HCT116 (cell line): ENCODE results near the gene PCDHGB4.

Experiments used
- CTCF ChIP-seq, 3 experiments: fragments of 200-600 bp in 1 of 3; sonication (generic) in 1 of 3; IDR thresholded peaks in 2 of 3; conservative IDR thresholded peaks in 1 of 3; 2 replicates each; pipeline ENCODE4 v1.5.1; 2012 to 2017; ENCODE audit warnings: low read depth in 2 of 3, low read length in 2 of 3, antibody characterized with exemption in 1 of 3, borderline replicate concordance in 1 of 3, control low read depth in 1 of 3, mild to moderate bottlenecking in 1 of 3, mixed read lengths in 1 of 3, mixed run types in 1 of 3, moderate library complexity in 1 of 3; ENCODE audit not compliant: insufficient read depth in 1 of 3
- EZH2 ChIP-seq: fragments of 200-600 bp; sonication (generic); IDR thresholded peaks from 2 replicates; pipeline ENCODE4 v1.6.1; 2017; ENCODE audit warnings: antibody characterized with exemption, mixed run types
- EZH2phosphoT487 ChIP-seq: fragments of 200-600 bp; IDR thresholded peaks from 2 replicates; pipeline ENCODE4 v1.6.1; 2018; ENCODE audit warnings: antibody characterized with exemption, borderline replicate concordance
- FOSL1 ChIP-seq: IDR thresholded peaks from 2 replicates; pipeline ENCODE4 v1.6.1; 2012; ENCODE audit warnings: low read depth
- POLR2A ChIP-seq: IDR thresholded peaks from 2 replicates; pipeline ENCODE4 v1.7.0; 2011; ENCODE audit warnings: borderline replicate concordance; ENCODE audit not compliant: insufficient read depth, insufficient read length; ENCODE audit errors: extremely low read depth
- POLR2AphosphoS5 ChIP-seq: IDR thresholded peaks from 2 replicates; pipeline ENCODE4 v1.6.1; 2011; ENCODE audit warnings: mild to moderate bottlenecking, low read depth, low read length, moderate library complexity
- REST ChIP-seq: IDR thresholded peaks from 2 replicates; pipeline ENCODE4 v1.6.1; 2012; ENCODE audit warnings: low read depth
- SIN3A ChIP-seq: IDR thresholded peaks from 2 replicates; pipeline ENCODE4 v1.6.1; 2012; ENCODE audit warnings: low read depth
- SP1 ChIP-seq: IDR thresholded peaks from 2 replicates; pipeline ENCODE4 v1.6.1; 2012; ENCODE audit warnings: low read depth
- YY1 ChIP-seq: IDR thresholded peaks from 2 replicates; pipeline ENCODE4 v1.6.1; 2011; ENCODE audit warnings: low read length, low read depth, moderate library complexity, mild to moderate bottlenecking; ENCODE audit not compliant: insufficient replicate concordance; ENCODE audit errors: extremely low read depth

- TF ChIP-seq CTCF (IDR thresholded peaks at IDR 0.05 in 2 of 3, conservative IDR thresholded peaks at IDR 0.05 in 1 of 3; ENCODE audit: borderline replicate concordance in 1 of 3, insufficient read depth in 1 of 3, low read depth in 2 of 3, low read length in 2 of 3) (peak in 1 of 3 experiments; percentile 44; a peak in 1 of 6 replicates), SP1 (no peak), YY1 (no peak), POLR2A (no peak), REST (no peak), POLR2AphosphoS5 (no peak), FOSL1 (no peak), SIN3A (no peak), EZH2 (no peak), EZH2phosphoT487 (no peak)
Observed at GRCh38 chr5:141430332-141431113, 43.0 kb downstream of the PCDHGB4 start, which contains the start of gene PCDHGA12.
